Left forelimb (tissue), 1 donor: ENCODE results near the gene FAAH.

ENCODE experiments used
- DNase-seq: peaks from one replicate; pipeline ENCODE4 v3.0.0-alpha.2; 2018; ENCODE audit warnings: low spot score

FAAH gene

DNA sequence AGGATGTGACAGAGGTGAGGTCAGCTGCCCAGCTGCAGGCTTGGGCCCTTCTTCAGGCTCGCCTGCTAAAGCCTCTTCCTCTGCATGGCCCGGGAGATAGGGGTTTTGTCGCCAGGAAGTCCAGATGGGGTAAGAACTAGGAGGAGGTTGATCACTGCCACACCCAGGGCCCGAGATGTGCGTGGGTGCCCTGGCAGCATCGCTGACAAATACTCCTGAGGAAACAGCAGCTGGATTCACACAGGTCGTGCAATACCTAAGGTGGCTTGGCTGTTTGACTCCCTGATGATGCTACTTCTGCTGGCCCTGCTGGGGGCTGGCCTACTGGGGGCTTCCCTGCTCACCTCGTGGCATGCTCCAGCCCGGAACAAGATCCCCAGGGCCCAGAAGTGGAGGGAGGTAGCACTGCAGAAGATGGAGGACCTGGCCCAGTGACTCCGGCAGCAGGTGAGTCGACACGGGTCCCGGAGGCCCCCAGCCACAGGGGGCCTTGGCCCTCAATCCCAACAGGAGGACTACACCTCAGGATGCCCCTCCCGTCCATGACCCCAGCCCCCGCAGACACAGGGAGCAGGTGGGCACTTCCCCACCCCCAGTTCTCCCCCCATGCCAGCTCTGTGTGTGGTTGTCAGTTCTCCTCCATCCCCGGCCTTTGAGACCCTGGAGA, 29.6 kb downstream of the FAAH start:
- no peak for DNase-seq

DNA sequence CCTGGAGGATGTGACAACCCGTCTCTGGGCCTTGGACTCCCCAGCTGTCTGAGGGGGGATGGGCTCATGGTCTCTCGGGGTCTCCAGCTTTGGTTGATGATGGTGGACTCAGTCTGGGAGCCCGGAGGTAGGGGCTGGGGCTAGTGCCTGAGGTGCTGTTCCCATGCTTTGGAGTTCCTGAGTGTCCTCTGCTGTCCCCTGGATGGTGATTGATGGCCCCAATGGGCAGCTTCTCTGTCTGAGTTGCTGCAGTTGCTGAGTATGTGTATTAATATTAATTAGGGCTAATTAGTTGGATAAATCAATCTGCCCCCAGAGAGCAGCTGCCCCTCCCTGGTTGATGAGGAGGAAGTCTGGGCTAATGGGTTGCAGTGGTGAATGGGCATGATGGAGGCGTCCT, 30.6 kb downstream of the FAAH start:
- DNase-seq: no peak

DNA sequence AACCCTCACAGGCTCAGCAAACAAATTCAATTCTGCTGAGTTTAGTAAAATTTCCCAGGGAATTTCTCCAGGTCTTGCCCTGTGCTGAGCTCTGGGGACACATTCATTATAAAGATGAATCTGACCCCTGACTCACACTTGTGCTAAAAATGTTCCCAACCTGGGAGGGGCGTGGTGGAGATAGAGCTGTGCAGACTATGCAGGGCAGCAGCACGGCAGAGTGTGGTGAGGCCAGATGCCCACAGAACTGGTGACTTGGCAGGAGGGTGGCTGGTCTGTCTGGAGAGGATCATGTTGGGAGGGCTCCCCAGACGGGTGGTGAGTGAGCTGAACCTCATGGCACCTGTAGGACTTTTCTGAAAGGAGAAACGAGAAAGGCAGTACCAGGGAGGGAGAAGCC, 31.6 kb downstream of the FAAH start:
- DNase-seq: no peak

DNA sequence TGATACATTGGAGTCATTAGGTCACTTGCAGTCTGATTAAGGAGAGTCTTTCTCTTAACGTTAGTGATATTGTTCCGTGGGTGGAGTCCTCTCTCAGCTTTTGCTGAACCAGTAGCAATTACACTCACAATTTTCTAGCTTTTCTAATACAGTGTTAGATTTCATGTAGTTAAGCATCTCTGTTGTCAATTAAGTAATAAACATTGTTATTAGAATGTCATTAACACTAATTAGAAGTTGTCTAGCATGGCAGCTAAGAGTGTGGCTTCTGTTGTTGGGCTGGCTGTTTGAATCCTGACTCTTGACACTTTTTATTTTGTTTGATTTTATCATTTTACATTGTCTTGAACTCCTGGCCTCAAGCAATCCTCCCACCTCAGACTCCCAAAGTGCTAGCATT, 33.4 kb downstream of the FAAH start:
- DNase-seq: no peak

DNA sequence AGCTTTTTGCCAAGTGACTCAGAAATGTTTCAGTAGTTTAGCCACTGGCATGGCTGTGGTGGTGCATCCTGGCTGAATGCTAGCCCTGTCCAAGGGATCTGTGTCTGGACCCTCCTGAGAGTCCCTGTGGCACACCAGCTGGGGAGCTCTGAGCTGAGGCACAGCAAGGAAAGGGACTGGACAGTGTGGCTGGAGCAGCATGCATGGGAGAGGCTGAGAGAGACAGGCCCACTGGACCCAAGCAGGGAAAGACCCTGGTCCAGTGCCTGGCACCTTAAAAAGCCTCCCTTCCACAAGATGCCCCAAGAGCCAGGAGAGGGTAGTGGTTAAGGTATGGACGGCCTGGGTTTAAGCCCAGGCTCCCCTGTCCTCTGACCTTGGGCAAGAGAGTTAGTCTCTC, 35.3 kb downstream of the FAAH start:
- DNase-seq: no peak

DNA sequence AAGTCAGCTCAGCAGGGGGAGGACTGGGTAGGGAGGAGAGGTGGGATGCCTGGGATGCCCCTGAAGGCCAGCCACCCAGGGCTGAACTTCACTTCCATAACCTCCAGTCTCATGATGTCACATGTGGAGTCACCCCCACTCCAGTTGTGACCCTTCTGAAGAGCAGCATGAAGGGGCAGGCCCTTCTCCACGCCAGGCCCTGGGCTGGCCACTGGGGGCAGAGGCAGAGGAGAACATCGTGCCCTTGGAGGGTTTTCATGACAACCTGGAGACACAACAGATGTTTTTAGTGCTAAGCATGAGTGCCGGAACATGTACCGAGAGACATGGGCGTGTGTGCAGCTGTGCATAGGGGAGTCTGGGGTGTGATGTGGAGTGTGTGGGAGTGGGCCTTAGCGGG, 37.6 kb downstream of the FAAH start:
- no peak for DNase-seq

DNA sequence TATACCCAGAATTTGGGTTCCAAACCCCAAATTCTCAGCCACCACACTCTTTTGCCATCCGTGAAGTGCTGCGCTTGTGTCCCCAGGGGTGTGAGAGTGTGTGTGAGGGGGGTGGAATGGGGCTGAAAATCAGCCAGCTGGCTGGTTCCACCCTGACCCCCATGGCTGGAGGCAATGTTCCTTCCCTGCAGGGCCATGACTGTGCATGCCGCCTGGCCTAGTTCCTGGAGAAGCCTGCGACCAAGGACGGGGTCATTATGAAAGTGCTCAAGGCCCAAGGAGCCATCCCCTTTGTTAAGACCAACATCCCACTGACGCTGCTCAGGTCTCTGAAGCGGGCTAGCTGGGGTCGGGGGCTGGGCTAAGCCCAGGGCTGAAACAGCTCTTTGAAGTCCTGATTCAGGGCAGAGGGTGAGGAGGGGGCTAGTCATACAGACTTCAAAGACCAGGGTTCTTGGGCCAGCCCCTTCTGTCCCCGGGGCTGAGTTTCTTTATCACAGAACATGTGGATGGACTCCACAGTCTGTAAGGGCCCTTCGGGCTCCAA, 38.7 kb downstream of the FAAH start:
- no peak for DNase-seq

DNA sequence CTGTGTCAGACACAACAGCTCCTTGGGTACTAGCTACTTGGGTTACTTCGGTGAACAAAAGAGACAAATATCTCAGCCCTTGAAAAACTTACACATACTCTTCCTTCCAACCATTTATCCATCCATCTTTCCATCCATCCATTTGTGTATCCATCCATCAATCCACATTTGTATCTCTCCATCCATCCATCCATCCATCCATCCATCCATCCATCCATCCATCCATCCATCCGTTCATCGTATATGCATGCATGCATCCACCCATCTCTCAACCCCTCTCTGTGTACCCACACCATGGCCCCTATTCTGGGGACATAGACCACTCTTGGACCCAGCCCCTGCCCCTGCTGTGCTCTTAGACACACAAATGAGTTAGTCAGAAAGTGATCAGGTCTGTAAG, 40.2 kb downstream of the FAAH start:
- DNase-seq: no peak

DNA sequence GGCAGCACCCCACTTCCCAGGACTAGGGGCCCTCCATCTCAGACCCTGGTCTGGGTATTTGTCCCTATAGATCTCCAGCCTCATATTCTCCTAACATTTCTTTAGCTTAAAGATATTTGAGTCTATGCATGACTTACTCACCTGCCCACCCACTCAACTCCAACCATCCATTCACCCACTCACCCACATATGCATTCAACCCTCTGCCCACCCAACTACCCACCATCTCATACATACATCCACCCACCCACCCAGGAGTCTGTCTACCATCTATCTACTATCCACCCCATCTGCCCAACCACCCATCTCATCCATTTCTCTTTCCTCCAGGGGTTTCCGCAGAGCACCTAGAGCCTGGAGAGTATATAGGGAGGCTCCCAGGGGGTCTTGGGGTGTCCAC, 42.7 kb downstream of the FAAH start:
- DNase-seq: no peak

DNA sequence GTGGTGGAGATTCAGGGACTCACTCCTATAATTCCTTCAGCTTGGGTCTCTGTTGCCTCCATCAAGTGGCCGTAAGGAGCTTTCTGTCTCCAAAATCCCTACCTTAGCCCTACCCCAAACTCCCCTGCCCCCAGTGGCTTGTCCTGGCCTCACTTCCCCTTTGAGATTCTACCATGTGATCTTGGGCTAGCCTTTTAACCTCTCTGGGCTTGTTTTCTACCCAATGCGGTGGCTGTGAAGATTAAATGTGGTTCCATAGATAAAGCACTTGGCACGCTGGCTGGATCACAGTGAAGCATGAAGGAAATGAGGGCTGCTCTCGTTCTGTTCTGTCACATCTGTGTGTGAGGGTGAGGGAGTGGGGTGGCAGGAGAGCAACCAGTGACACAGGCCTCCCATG, 43.6 kb downstream of the FAAH start:
- DNase-seq: no peak

DNA sequence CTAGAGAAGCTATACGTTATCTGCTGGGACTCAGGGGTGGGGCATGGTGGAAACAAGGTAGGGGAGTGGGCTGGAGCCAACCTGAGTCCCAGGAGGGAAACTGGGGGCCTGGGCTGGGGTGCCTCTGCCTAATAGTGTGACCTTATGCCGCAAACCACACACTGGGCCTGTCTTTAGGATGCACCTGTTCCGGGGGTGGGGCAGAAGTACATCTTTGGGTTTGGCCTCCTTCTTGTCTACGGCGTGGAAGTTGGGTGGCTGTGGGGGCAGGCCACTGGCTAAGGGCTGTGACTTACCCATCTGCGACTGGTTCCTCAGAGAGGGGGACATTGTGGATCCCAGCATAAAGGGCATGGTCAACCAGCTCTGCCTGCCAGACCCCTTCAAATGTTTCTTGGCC, 44.2 kb downstream of the FAAH start:
- DNase-seq: no peak

DNA sequence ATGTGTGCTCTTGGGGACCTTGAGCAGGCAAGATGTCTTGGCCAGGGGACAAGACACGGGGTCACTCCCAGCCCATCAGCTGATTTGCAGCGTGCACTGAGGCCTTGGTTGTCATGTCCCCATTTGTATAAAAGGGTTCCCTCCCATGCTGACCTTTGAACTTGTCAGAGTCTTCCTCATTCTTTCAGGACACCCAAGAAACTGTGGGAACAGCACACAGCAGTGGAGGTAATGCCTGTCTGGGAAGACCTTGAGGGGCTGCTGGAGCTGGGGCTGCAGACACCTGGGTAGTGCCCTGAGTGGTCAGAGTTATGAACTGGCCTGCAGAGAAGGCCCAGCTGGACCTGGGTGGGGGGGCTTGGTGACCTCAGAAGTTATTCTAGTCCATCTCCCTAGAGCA, 46.4 kb downstream of the FAAH start:
- DNase-seq: no peak

DNA sequence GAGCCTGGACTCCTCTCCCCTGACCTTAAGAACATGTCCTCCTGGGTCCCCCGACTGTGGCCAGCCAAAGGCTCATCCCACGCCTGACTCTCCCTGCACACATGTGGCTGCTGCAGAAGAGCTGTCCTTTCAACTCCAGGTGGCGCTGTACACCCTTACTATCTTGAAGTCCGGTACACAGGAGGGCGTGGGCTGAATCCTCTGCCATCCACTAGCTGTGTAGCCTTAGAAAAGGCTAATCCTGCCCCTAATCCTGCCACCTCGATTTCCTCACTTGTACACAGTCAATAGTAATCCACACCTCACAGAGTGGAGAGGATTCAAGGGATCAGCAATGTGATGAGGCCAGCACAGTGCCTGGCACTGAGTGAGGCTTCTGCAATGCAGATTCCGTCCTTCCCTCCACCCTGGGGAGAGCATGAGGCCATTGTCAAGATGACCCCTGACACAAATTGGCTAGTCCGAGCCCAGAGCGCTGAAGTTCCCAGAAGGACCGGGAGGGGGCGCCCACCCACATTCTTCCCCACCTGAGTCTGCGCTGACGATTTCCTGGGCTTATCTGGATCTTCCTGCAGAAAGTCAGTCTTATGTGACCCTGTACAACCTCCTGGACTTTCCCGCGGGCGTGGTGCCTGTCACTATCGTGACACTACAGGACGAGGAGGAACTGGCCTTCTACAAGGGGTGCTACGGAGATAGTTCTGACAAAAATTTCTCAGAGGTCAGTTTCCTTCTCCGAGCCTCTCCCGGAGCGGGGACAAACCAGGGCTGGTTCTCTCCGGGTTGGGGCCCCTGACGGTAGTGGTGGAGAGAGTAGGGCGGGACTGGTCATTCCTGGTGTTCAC, 48.4 kb downstream of the FAAH start:
- DNase-seq: peak; percentile 80

DNA sequence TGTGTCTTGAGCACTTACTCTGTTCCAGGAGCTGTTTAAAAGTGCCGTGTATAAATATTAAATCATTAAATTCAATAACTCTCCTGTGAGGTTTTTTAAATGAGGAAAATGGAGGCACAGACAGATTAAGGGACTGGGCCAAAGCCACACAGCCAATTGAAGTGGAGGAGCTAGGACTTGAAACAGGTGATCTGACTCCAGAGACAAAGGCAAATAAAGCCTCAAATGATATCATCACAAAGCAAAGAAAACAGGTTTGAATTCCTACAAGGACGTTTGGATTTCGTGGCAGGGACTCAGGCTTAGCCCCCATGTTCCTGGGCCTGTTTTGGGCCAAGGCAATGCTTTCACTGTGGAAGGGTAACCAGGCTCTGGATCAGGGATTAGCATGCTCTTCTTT, 50.3 kb downstream of the FAAH start:
- DNase-seq: no peak

DNA sequence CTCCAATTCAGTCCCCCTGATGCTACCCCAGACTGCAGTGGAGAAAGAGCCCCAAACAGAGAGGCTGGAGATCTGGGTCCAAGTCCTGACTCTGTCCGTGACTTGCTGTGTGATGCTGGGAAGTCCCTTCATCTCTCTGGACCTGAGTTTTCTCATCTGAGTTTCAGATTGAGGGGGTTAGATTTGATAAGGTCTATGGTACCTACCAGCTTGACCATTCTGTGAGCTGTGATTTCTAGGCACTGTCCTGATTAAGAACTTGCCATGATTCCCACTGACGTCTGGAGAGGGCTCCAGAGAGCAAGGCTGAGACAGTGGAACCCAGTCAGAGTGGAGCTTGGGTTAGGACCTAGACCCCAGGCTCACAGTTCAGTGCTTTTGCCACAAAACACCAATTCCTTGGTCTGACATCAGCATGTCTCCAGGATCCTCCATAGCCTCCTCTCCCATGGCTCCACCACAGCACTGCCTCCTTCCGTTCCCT, 51.7 kb downstream of the FAAH start:
- DNase-seq: no peak

DNA sequence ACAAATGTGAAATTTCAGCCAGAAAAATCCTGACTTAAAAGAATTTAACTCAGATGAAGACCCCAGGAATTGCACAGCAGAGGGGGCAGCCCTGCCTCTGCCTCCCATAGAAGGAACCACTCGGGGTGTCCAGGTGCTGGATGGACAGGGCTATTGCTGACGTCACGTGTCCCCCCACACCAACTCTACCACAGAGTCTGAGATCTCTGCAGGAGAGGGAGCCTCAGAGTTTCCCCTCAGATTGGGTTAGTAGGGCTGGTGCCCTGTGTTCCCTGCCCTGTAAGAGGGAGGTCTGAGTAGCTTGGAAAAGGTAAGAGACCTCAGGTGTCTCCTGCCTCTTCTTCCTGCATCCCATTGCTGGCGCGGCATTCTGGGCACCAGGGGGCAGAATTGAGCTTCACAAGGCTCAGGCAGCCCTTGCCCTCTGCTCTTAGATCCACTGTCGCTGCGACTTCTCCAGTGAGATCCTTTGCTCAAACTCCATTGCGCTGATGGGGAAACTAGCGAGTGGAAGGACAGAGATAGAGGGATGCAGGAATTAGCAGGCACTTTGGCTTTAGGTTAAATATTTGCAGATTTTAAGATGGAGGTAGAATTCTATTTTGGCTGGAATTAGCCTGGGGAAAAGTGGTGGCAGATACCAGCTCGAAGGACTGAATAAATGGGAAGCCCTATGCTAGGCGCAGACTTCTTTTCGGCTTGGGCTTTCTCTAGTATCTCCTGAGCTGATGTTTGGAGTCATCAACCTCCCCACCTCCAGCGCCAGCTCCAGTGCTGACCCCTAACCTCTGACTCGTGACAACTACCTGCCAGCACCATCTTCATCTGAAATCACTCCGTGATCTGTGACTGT, 52.8 kb downstream of the FAAH start:
- DNase-seq: peak; percentile 79

DNA sequence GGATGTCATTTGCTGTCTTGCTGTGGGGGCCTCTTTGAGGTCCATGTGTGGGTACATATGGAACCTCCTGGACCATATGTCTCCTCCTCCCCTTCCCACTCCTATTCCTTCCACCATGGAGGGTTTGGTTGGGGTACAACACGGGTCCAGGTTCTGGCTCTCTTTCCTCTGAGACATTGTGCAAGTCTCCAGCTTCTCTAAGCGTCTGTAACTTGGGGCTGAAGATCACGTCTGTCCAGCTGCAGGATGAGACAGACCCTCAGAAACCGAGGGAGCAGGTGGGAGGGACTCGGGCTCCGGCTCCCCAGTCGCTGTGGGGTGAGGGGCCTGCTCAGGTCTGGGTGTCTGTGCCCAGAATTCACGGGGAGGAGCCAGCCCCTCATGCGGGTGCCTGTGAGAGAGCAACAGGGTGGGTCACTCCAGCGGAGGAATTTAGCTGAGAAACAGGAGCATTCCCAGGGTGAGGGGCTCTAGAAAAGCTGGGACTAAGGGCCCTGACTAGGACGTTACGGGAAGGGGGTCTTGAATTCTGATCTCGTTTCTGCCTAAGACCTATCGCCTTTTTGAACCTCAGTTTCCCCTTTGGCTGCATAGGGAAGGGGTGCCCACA, 53.5 kb downstream of the FAAH start:
- no peak for DNase-seq

DNA sequence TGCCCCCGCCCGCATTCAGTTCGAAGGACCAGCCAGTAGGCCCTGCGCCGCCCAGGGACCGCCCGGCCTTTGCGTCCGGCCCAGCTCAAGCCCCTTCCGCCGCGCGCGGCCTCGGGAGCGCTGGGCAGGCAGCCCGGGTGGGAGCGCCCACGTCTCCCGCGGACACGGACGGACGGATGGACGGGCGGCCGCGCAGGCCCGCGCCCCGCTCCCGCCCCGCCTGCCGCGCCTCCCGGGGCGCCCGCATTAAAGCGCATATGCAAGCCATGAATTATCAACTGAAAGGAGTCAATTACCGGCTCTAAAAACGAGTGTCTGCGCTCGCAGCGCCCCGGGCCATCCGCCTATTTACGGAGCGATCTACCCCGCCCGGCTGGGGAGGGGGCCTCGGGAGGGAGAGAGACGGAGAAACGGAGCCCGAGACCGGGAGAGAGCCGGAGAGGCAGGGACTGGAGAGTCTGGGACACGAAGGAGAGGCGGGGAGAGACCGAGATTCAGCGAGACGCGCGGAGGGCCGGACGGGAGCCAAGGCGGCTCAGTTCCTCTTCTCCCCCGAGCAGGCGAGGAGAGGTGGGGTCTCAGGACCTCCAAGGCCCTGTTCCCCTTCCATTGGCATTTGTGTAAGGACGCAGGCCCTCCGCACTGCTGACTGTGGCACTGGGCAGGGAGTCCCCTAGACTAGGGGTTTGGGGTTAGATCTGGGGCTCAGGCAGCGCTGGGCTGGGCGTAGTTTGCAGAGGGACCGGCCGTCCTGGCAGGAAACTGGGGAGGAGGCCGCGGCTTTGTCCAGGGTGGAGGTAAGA, 54.2 kb downstream of the FAAH start:
- DNase-seq: no peak

DNA sequence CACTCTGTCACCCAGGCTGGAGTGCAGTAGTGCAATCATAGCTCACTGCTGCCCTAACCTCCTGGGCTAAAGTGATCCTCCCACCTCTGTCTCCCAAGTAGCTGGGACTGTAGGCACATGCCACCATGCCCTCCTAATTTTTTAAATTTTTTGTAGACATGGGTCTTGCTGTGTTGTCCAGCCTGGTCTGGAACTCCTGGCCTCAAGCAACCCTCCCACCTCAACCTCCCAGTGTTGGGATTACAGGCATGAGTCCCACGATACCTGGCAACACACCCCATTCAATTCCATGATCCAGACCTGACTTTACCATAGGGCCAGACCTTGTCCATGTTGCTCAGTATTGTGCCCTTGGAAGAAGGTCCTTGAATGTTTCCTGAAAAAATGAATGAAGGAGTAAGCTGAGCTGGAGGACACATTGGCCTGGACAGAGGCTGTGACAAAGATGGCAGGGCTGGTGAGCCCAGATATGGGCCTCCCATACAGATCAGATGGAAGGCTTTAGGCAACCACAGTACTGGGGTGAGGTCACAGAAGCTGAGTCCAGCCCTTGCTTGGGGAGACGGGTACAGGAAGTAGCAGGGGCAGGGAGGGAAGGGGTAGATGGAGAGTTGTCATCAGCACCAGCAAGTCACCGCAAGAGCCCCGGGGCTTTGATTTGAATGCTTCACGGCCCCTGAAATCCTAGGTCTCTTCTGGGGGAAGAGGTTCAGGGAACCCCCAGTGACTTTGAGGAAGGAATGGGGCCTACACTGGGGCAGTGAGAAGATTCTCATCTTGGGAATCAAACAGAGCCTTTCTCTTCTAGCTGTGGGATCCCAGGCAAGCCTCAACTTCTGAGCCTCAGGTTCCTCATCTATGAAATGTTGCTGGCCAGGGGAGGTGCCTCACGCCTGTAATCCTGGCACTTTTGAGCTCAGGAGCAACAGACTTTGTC, 55.4 kb downstream of the FAAH start:
- DNase-seq: no peak

DNA sequence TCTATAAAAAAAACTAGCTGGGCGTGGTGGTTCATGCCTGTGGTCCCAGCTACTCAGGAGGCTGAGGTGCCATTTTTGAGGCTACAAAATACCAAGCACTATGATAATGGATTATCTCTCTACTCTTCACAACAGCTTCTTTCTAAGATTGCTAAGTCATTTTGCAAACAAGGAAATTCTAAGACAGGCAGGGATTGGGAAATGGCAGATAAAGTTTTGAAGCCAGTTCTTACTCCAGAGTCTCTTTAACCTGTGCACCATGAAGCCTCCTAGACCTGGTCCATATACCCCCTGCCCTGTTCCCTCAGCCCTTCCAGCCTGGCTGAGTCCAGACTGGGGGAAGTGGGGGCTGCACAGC, 56.0 kb downstream of the FAAH start:
- DNase-seq: no peak
